Esophagus muscularis mucosa (tissue), 4 donors: ENCODE data around the gene SMARCC1.

ENCODE experiments used
- CTCF ChIP-seq, 3 experiments: fragments of 200-600 bp in 2 of 3; fragments of 450-650 bp in 1 of 3; sonication (generic) in 2 of 3; IDR thresholded peaks; one replicate each; pipeline ENCODE4 v1.5.1; 2017 to 2019; ENCODE audit warnings: antibody characterized with exemption in 3 of 3, mild to moderate bottlenecking in 2 of 3, moderate library complexity in 1 of 3
- EP300 ChIP-seq: sonication (generic); formaldehyde crosslinking; IDR thresholded peaks from one replicate; pipeline ENCODE4 v1.6.1; 2017; ENCODE audit warnings: antibody characterized with exemption
- POLR2A ChIP-seq: fragments of 450-650 bp; IDR thresholded peaks from one replicate; pipeline ENCODE4 v1.6.1; 2017; ENCODE audit warnings: antibody characterized with exemption, moderate library complexity, mild to moderate bottlenecking, low read depth
- POLR2AphosphoS5 ChIP-seq, 2 donors: sonication (generic); formaldehyde crosslinking; IDR thresholded peaks; one replicate each; pipeline ENCODE4 v1.6.1; 2017; ENCODE audit warnings: antibody characterized with exemption in 2 of 2

- TF ChIP-seq POLR2AphosphoS5 (IDR thresholded peaks at IDR 0.05) (no peak), EP300 (no peak), POLR2A (no peak), CTCF (IDR thresholded peaks at IDR 0.05) (no peak)
These were observed 35.9 kb upstream of the SMARCC1 start for GRCh38 chr3:47817609-47818008.
